Ovary (tissue), 3 donors: ENCODE results near the gene PPL.

ENCODE experiments used
- EP300 ChIP-seq: sonication (generic); formaldehyde crosslinking; IDR thresholded peaks from one replicate; pipeline ENCODE4 v1.6.1; 2017; ENCODE audit warnings: antibody characterized with exemption
- TF ChIP-seq, protein P1 (sequence below), 3 donors: fragments of 450-650 bp in 2 of 3; fragments of 200-600 bp in 1 of 3; IDR thresholded peaks; one replicate each; pipeline versions ENCODE4 v1.5.1 to v1.8.0; 2016 to 2022; ENCODE audit warnings: antibody characterized with exemption in 3 of 3, mild to moderate bottlenecking in 1 of 3
- donor health status: DM: no; HTN: no; CAD: no.

GRCh38 chr16:4900036-4900435 is 36.9 kb downstream of the PPL start:
- TF ChIP-seq, protein P1, sequence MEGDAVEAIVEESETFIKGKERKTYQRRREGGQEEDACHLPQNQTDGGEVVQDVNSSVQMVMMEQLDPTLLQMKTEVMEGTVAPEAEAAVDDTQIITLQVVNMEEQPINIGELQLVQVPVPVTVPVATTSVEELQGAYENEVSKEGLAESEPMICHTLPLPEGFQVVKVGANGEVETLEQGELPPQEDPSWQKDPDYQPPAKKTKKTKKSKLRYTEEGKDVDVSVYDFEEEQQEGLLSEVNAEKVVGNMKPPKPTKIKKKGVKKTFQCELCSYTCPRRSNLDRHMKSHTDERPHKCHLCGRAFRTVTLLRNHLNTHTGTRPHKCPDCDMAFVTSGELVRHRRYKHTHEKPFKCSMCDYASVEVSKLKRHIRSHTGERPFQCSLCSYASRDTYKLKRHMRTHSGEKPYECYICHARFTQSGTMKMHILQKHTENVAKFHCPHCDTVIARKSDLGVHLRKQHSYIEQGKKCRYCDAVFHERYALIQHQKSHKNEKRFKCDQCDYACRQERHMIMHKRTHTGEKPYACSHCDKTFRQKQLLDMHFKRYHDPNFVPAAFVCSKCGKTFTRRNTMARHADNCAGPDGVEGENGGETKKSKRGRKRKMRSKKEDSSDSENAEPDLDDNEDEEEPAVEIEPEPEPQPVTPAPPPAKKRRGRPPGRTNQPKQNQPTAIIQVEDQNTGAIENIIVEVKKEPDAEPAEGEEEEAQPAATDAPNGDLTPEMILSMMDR (IDR thresholded peaks at IDR 0.05), result no peak
- no peak for TF ChIP-seq EP300
